DOHH2 (cell line): ENCODE results near the gene TLX3.

Experiments used
- H3F3A ChIP-seq: fragments of 200-600 bp; sonication (generic), shearing (Covaris generic); 2 replicates; pipeline ENCODE4 v1.6.0; 2016; ENCODE audit warnings: antibody characterized with exemption, mild to moderate bottlenecking; ENCODE audit not compliant: control insufficient read depth, insufficient read depth
- H3K27ac ChIP-seq: fragments of 200-600 bp; sonication (generic); 2 replicates; pipeline ENCODE4 v1.5.1; 2014; ENCODE audit warnings: low read depth, mild to moderate bottlenecking, low read length, moderate library complexity
- H3K27me3 ChIP-seq: fragments of 200-600 bp; sonication (generic); 2 replicates; pipeline ENCODE4 v1.6.1; 2014; ENCODE audit warnings: mild to moderate bottlenecking, low read length, mixed read lengths; ENCODE audit not compliant: control insufficient read depth
- H3K36me3 ChIP-seq: fragments of 200-600 bp; sonication (generic); 2 replicates; pipeline ENCODE4 v1.6.1; 2014; ENCODE audit warnings: mild to moderate bottlenecking, low read length, moderate library complexity, mixed read lengths; ENCODE audit not compliant: control insufficient read depth
- H3K4me1 ChIP-seq: fragments of 200-600 bp; sonication (generic); 2 replicates; pipeline ENCODE4 v1.6.1; 2014; ENCODE audit warnings: mild to moderate bottlenecking, low read length, mixed read lengths; ENCODE audit not compliant: control insufficient read depth
- H3K4me2 ChIP-seq: fragments of 200-600 bp; sonication (generic); 2 replicates; pipeline ENCODE4 v1.6.0; 2014; ENCODE audit warnings: mild to moderate bottlenecking, low read length, moderate library complexity
- H3K4me3 ChIP-seq: fragments of 200-600 bp; sonication (generic); 2 replicates; pipeline ENCODE4 v1.5.1; 2014; ENCODE audit warnings: mild to moderate bottlenecking, low read length, mixed read lengths
- H3K79me2 ChIP-seq: fragments of 200-600 bp; sonication (generic); 2 replicates; pipeline ENCODE4 v1.6.1; 2014; ENCODE audit warnings: mild to moderate bottlenecking, low read length, mixed read lengths; ENCODE audit not compliant: control insufficient read depth
- H3K9me2 ChIP-seq: fragments of 200-600 bp; sonication (generic); replicated peaks from 2 replicates; pipeline ENCODE4 v1.6.1; 2014; ENCODE audit warnings: mild to moderate bottlenecking, low read length, mixed read lengths; ENCODE audit not compliant: control insufficient read depth
- H3K9me3 ChIP-seq: fragments of 200-600 bp; sonication (generic); 2 replicates; pipeline ENCODE4 v1.6.1; 2014; ENCODE audit warnings: antibody characterized with exemption, low read length, mixed read lengths; ENCODE audit not compliant: control insufficient read depth, insufficient read depth
- H4K20me1 ChIP-seq: fragments of 200-600 bp; sonication (generic); 2 replicates; pipeline ENCODE4 v1.6.0; 2014; ENCODE audit warnings: low read depth, mild to moderate bottlenecking, antibody characterized with exemption, low read length, moderate library complexity; ENCODE audit not compliant: control insufficient read depth, insufficient read depth
- EZH2phosphoT487 ChIP-seq: fragments of 200-600 bp; sonication (generic); IDR thresholded peaks from 2 replicates; pipeline ENCODE4 v1.6.1; 2017; ENCODE audit warnings: borderline replicate concordance, mild to moderate bottlenecking, antibody characterized with exemption, low read length, moderate library complexity, mixed read lengths
- TF ChIP-seq, protein P1 (sequence below): fragments of 200-600 bp; sonication (generic); IDR thresholded peaks from one replicate; pipeline ENCODE4 v1.5.1; 2014; ENCODE audit warnings: antibody characterized with exemption, mild to moderate bottlenecking, low read depth, low read length; ENCODE audit not compliant: poor library complexity, severe bottlenecking

TLX3 gene

GRCh38 chr5:171313481-171314206 is 4.6 kb downstream of the TLX3 start:
- no peaks in the 10 kb centered on the region for H3K9me2 ChIP-seq
- no peak overlapping the region for H3K27ac ChIP-seq
- H3K4me2 ChIP-seq, result no peak overlapping the region
- H3K79me2 ChIP-seq, result no peaks in the 10 kb centered on the region
- no peaks in the 10 kb centered on the region for H3K27me3 ChIP-seq
- no peaks in the 10 kb centered on the region for H3F3A ChIP-seq
- peaks cover 5% of the 10 kb centered on the region; the same call in 1 of the 2 replicates for H3K9me3 ChIP-seq
- H3K4me3 ChIP-seq, result no peak overlapping the region
- H3K36me3 ChIP-seq, result no peaks in the 10 kb centered on the region
- no peaks in the 10 kb centered on the region for H4K20me1 ChIP-seq
- TF ChIP-seq, protein P1, sequence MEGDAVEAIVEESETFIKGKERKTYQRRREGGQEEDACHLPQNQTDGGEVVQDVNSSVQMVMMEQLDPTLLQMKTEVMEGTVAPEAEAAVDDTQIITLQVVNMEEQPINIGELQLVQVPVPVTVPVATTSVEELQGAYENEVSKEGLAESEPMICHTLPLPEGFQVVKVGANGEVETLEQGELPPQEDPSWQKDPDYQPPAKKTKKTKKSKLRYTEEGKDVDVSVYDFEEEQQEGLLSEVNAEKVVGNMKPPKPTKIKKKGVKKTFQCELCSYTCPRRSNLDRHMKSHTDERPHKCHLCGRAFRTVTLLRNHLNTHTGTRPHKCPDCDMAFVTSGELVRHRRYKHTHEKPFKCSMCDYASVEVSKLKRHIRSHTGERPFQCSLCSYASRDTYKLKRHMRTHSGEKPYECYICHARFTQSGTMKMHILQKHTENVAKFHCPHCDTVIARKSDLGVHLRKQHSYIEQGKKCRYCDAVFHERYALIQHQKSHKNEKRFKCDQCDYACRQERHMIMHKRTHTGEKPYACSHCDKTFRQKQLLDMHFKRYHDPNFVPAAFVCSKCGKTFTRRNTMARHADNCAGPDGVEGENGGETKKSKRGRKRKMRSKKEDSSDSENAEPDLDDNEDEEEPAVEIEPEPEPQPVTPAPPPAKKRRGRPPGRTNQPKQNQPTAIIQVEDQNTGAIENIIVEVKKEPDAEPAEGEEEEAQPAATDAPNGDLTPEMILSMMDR, result no peak
- TF ChIP-seq EZH2phosphoT487, result no peak
- H3K4me1 ChIP-seq, result no peaks in the 10 kb centered on the region

GRCh38 chr5:171314728-171315385 is 5.8 kb downstream of the TLX3 start:
- Histone ChIP-seq H3K9me3 (peaks cover 5% of the 10 kb centered on the region; the same call in 1 of the 2 replicates), H4K20me1 (no peaks in the 10 kb centered on the region), H3K4me2 (no peak overlapping the region), H3K4me3 (no peak overlapping the region), H3K27ac (no peak overlapping the region), H3K79me2 (no peaks in the 10 kb centered on the region), H3K9me2 (no peaks in the 10 kb centered on the region), H3K27me3 (no peaks in the 10 kb centered on the region), H3K36me3 (no peaks in the 10 kb centered on the region), H3K4me1 (no peaks in the 10 kb centered on the region), H3F3A (no peaks in the 10 kb centered on the region)
- TF ChIP-seq, protein P1, result no peak

- Histone ChIP-seq H3F3A (no peaks in the 10 kb centered on the region), H3K4me3 (no peak overlapping the region), H3K4me1 (no peaks in the 10 kb centered on the region), H3K9me3 (peaks cover 5% of the 10 kb centered on the region; the same call in 1 of the 2 replicates), H3K79me2 (no peaks in the 10 kb centered on the region), H3K36me3 (no peaks in the 10 kb centered on the region), H3K4me2 (no peak overlapping the region), H3K27me3 (no peaks in the 10 kb centered on the region), H3K27ac (no peak overlapping the region), H4K20me1 (no peaks in the 10 kb centered on the region), H3K9me2 (no peaks in the 10 kb centered on the region)
- TF ChIP-seq, protein P1, result no peak
- no peak for TF ChIP-seq EZH2phosphoT487
Measured at GRCh38 chr5:171315386-171315891, 6.4 kb downstream of the TLX3 start.
